HG03064 (cell line): ENCODE measurements around the gene RACGAP1.

Source experiments
- ATAC-seq: cut with Tn5 transposase; IDR thresholded peaks from one replicate; pipeline ENCODE4 v1.9.1; 2021; ENCODE audit warnings: low read depth; ENCODE audit not compliant: unreplicated experiment

The RACGAP1 gene

GRCh38 chr12:49960474-49961110 lies 64.7 kb downstream of the RACGAP1 start:
- no peak for ATAC-seq

GRCh38 chr12:49959685-49960473 lies 65.4 kb downstream of the RACGAP1 start:
- no peak for ATAC-seq

- ATAC-seq, result no peak
These were observed 67.7 kb downstream of the RACGAP1 start for GRCh38 chr12:49957570-49957967.

- ATAC-seq, result no peak
These were observed 68.4 kb downstream of the RACGAP1 start for GRCh38 chr12:49956663-49957569.

GRCh38 chr12:49955899-49956662 lies 69.2 kb downstream of the RACGAP1 start:
- no peak for ATAC-seq

- no peak for ATAC-seq
These were observed 70.1 kb downstream of the RACGAP1 start for GRCh38 chr12:49954863-49955830.

- no peak for ATAC-seq
These were observed 71.1 kb downstream of the RACGAP1 start for GRCh38 chr12:49953961-49954846.

- no peak for ATAC-seq
These were observed 72.1 kb downstream of the RACGAP1 start for GRCh38 chr12:49953151-49953550.

GRCh38 chr12:49952391-49953055 lies 72.8 kb downstream of the RACGAP1 start:
- ATAC-seq, result no peak

GRCh38 chr12:49951411-49952240 lies 73.7 kb downstream of the RACGAP1 start:
- no peak for ATAC-seq

GRCh38 chr12:49950273-49951251 lies 74.7 kb downstream of the RACGAP1 start, which contains the start of gene AQP2:
Gene AQP2, plus strand, starts transcription at chr12:49950737. Its CDS starts 94 bp downstream, at chr12:49950831.
- no peak for ATAC-seq

GRCh38 chr12:49949866-49950265 lies 75.4 kb downstream of the RACGAP1 start:
- no peak for ATAC-seq

- no peak for ATAC-seq
These were observed 76.1 kb downstream of the RACGAP1 start for GRCh38 chr12:49948866-49949845.

GRCh38 chr12:49947593-49948226 lies 77.6 kb downstream of the RACGAP1 start:
- ATAC-seq, result no peak
